Activated CD8-positive, alpha-beta T cell treated with anti-CD3 and anti-CD28 coated beads for 36 hours (primary cell): Measurements from ENCODE around the gene COQ7. TPM values are rescaled to one million over a fixed set of nuclear protein-coding genes. Genes with fewer than 3 reads are reported as not detected.

Experiments
- ATAC-seq: fragments of 200-7000 bp; cut with Tn5 transposase; one replicate; pipeline ENCODE4 v1.10.0; 2021; ENCODE audit warnings: mild to moderate bottlenecking, moderate library complexity
- CTCF ChIA-PET: fragments of 350-600 bp; sonication (Branson Sonifier 250); formaldehyde crosslinking; loops from one replicate; lab custom pipeline; 2021; ENCODE audit warnings: antibody characterized with exemption; lab: Charles Lee
- POLR2A ChIA-PET: fragments of 350-600 bp; sonication (Branson Sonifier 250); formaldehyde crosslinking; loops from one replicate; lab custom pipeline; 2021; ENCODE audit warnings: antibody characterized with exemption; lab: Charles Lee
- DNase-seq: peaks from one replicate; pipeline ENCODE4 v3.0.0-alpha.2; 2020
- H3K27ac Mint-ChIP-seq: one replicate; pipeline ENCODE4 v1.8.0; 2021; ENCODE audit warnings: mild to moderate bottlenecking, mixed read lengths
- H3K27me3 Mint-ChIP-seq: one replicate; pipeline ENCODE4 v1.8.0; 2021; ENCODE audit warnings: mixed read lengths
- H3K36me3 Mint-ChIP-seq: one replicate; pipeline ENCODE4 v1.8.0; 2021; ENCODE audit warnings: low read depth, mixed read lengths
- H3K4me1 Mint-ChIP-seq: one replicate; pipeline ENCODE4 v1.8.0; 2021; ENCODE audit warnings: low read depth, mixed read lengths
- H3K4me3 Mint-ChIP-seq: one replicate; pipeline ENCODE4 v1.8.0; 2021; ENCODE audit warnings: mild to moderate bottlenecking, moderate library complexity, mixed read lengths
- H3K9me3 Mint-ChIP-seq: one replicate; pipeline ENCODE4 v1.8.0; 2021; ENCODE audit warnings: mixed read lengths
- intact Hi-C: fragments of 100-400 bp; cut with micrococcal nuclease; formaldehyde crosslinking; loops from one replicate; pipeline ENCODE4 v1.10.0; 2022
- total RNA-seq, 2 experiments: library from RNA; stranded (reverse); gene quantifications; one replicate each; pipeline ENCODE4 v1.2.3, GENCODE V29; 2021
- TF ChIP-seq, protein P1 (sequence below): fragments of 200-600 bp; IDR thresholded peaks from one replicate; pipeline ENCODE4 v1.8.0; 2022; ENCODE audit warnings: antibody characterized with exemption, mild to moderate bottlenecking

Gene COQ7
- total RNA-seq, 2 experiments from 2014 or later, result 16.9 to 19.2 TPM

DNA sequence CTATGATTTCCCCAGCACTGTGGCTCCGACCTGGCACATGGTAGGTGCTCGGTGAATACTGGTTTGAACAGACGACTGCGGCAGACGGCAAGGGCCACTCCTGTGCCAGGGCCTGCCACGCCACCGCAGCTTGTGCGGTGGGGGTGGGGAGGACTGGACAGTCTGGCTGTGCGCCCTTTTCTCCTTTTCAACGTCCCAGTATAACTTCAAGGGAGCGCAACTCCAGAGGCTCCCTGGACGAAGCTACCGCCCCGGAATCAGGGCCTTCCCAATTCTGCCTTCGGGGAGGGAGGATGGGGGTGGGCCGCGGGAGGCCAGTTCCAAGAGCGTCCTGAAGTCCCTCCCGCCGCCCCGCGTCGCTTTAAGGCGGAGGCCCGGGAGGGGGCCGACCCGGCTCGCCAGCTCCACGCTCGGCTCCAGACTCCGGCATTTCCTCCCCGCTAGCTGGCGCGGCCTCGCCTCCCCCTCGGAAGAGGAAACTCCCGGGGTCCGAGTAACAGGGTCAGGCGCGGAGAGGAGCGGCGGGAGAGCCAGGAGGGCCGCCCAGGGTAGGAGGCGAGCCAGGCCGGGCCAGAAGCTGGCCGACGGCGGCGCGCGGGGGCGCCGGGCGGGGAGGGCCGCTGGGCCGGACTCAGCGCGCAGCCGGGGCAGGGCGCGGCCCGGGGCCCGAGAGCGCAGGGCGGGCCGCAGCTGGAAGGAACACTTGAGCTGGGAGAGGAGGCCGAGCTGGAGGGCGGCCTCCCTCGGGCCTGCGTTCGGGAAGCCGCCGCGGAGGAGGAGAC, 46.4 kb downstream of the COQ7 start, which contains the start of gene ITPRIPL2:
ITPRIPL2 (plus strand) TSS at position 388 of the 782 bp plus-strand sequence. CDS start 498 bp downstream, outside the sequence.
- DNase-seq (no peak), ATAC-seq (peak; percentile 35)
- intact Hi-C loops, result no loop called here
- Mint-ChIP-seq H3K27ac (no peak within 1 kb of the TSS), H3K27me3 (peaks cover 28% of the 10 kb centered on the region), H3K4me3 (peak within 1 kb of the TSS; percentile 59), H3K9me3 (no peaks in the 10 kb centered on the region), H3K36me3 (peaks cover 2% of the 10 kb centered on the region), H3K4me1 (peaks cover 15% of the 10 kb centered on the region)
- CTCF ChIA-PET, result no interaction called here
- POLR2A ChIA-PET, result no interaction called here
- TF ChIP-seq, protein P1, sequence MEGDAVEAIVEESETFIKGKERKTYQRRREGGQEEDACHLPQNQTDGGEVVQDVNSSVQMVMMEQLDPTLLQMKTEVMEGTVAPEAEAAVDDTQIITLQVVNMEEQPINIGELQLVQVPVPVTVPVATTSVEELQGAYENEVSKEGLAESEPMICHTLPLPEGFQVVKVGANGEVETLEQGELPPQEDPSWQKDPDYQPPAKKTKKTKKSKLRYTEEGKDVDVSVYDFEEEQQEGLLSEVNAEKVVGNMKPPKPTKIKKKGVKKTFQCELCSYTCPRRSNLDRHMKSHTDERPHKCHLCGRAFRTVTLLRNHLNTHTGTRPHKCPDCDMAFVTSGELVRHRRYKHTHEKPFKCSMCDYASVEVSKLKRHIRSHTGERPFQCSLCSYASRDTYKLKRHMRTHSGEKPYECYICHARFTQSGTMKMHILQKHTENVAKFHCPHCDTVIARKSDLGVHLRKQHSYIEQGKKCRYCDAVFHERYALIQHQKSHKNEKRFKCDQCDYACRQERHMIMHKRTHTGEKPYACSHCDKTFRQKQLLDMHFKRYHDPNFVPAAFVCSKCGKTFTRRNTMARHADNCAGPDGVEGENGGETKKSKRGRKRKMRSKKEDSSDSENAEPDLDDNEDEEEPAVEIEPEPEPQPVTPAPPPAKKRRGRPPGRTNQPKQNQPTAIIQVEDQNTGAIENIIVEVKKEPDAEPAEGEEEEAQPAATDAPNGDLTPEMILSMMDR, result no peak

DNA sequence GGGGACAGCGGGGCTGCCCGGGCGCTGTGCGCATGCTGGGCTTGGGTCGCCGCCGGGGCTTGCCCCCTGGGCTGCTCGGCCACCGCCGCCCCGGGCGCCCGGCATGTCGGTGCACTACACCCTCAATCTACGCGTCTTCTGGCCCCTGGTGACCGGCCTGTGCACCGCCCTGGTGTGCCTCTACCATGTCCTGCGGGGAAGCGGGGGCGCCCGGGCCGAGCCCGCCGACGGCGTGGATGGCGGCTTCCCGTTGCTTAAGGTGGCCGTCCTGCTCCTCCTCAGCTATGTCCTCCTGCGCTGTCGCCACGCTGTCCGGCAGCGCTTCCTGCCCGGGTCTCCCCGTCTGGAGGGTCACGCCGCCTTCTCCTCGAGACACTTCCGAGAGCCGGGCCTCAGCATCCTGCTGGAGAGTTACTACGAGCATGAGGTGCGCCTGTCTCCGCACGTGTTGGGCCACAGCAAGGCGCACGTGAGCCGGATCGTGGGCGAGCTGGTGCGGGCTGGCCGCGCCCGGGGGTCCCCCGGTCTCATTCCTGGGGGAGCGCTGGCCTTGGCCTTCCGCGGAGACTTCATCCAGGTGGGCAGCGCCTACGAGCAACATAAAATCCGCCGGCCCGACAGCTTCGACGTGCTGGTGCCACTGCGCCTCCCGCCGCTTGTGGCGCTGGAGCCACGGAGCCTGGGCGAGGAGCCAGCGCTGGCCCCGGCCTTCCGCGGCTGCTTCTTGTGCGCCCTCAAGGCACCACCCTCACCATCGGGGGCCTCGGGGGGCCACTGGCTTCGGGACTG, 47.1 kb downstream of the COQ7 start:
- TF ChIP-seq, protein P1, result no peak
- H3K27ac Mint-ChIP-seq, result no peak overlapping the region
- DNase-seq (no peak), ATAC-seq (peak; percentile 20)
- H3K9me3 Mint-ChIP-seq, result no peaks in the 10 kb centered on the region
- peaks cover 21% of the 10 kb centered on the region for H3K4me1 Mint-ChIP-seq
- peaks cover 2% of the 10 kb centered on the region for H3K36me3 Mint-ChIP-seq
- intact Hi-C loops, result no loop called here
- peak overlapping the region; percentile 42 for H3K4me3 Mint-ChIP-seq
- CTCF ChIA-PET, result interaction anchor here (1.0 kb wide), 1 partner anchor 65 kb away, joined by 3 read pairs; no protein-coding TSS in a partner anchor
- POLR2A ChIA-PET, result no interaction called here
- H3K27me3 Mint-ChIP-seq, result peaks cover 28% of the 10 kb centered on the region

DNA sequence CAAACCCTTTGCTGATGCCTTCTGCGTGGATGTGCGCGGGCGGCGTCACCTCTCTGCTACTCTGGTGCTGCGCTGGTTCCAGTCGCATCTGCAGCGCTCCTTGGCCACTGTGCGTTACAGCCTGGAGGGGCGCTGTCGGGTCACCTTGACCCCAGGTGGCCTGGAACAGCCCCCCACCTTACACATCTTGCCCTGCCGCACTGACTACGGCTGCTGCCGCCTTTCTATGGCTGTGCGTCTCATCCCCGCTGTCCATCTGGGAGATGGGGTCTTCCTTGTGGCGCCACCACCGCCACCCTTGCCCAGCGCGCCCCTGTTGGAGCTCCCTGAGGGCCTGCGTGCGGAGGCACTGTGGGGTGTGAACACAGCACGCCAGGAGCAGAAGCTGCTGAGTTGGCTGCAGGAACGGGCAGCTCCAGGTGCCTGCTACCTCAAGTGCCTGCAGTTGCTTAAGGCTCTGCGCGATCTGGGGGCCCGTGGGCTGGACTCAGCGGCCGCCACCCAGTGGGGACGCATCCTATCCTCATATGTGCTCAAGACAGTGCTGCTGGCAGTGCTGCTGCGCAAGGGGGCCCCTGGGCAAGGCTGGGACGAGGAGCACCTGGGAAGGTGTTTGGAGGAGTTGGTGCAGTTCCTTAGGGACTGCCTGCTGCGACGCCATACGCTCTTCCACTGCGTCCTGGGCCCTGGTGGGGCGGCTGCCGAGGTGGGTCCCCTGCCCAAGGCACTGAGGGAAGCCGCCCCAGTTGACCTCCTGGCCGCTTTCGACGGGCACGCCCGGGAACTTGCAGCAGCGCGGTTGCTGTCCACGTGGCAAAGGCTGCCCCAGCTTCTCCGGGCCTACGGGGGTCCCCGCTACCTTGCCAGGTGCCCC, 48.0 kb downstream of the COQ7 start:
- DNase-seq (no peak), ATAC-seq (no peak)
- H3K4me1 Mint-ChIP-seq, result peaks cover 25% of the 10 kb centered on the region
- H3K4me3 Mint-ChIP-seq, result no peak overlapping the region
- H3K27ac Mint-ChIP-seq, result no peak overlapping the region
- ChIA-PET CTCF (interaction anchor here (1.0 kb wide), 1 partner anchor 64 kb away, joined by 3 read pairs; no protein-coding TSS in a partner anchor), POLR2A (no interaction called here)
- intact Hi-C loops, result no loop called here
- peaks cover 2% of the 10 kb centered on the region for H3K36me3 Mint-ChIP-seq
- H3K9me3 Mint-ChIP-seq, result no peaks in the 10 kb centered on the region
- H3K27me3 Mint-ChIP-seq, result peaks cover 26% of the 10 kb centered on the region
- TF ChIP-seq, protein P1, result no peak

DNA sequence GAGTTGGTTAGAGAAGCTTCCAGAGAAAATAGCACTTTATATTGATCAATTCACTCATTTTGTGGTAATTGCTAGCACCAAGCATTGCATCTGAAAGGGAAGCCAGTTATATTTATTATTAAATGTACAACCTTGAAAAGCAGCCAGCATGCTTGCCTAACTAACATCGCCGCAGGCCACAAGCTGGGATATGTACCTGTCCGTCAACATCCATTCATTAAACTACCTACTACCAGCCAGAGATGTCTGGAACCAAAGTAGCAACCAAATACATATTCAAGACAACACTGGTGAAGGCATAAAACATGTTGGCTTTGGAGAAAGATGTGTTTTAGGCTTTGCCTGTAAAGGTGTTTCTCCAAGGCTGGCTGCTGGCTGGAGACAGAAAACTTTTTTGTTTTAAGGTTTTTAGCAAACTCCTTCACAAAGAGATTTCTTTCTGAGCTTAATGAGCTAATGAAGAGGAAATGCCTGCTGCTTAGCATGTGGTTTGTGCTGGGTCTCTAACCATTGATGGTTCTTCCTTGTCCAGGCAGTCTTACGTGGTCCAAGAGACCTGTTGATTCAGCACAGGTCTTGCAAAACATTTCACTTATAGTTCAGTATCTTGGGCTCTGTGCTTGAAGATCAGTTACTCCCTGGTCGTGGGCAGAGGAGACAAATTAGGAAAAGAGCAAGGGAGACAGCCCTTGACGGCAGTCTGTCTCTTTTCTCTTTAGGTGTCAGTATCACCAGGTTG, 49.5 kb downstream of the COQ7 start:
- intact Hi-C loops, result no loop called here
- CTCF ChIA-PET, result interaction anchor here (1.3 to 2.6 kb wide), 2 partner anchors 31 to 63 kb away, joined by 4 to 11 read pairs; no protein-coding TSS in a partner anchor
- H3K36me3 Mint-ChIP-seq, result peaks cover 2% of the 10 kb centered on the region

More for the DNA sequence above, 49.5 kb downstream of the COQ7 start:
- peaks cover 25% of the 10 kb centered on the region for H3K4me1 Mint-ChIP-seq
- H3K4me3 Mint-ChIP-seq, result no peak overlapping the region
- TF ChIP-seq, protein P1, result no peak
- POLR2A ChIA-PET, result interaction anchor here (1.0 to 1.4 kb wide), 2 partner anchors 10 to 17 kb away, joined by 3 to 4 read pairs; no protein-coding TSS in a partner anchor
- H3K9me3 Mint-ChIP-seq, result no peaks in the 10 kb centered on the region
- no peak overlapping the region for H3K27ac Mint-ChIP-seq
- DNase-seq (no peak), ATAC-seq (no peak)
- peaks cover 25% of the 10 kb centered on the region for H3K27me3 Mint-ChIP-seq
